ENCODE data around the gene KRTAP5-3. TPM values are rescaled to one million over a fixed set of nuclear protein-coding genes. Genes with fewer than 3 reads are reported as not detected.
"Not testable (repeated sequence)": the region's sequence is repeated elsewhere in the genome, so short reads cannot be mapped to it uniquely, and the experiment has no call there.

Gene KRTAP5-3
- total and polyA plus RNA-seq, 9 of the 15 experiments (the other 6 are each of a cell fraction or from before 2014, with no cell fraction given), result not detected

GRCh38 chr11:1600626-1601025, 7.6 kb downstream of the KRTAP5-3 start (continued):
- no peak for TF ChIP-seq ZNF780A (CRISPR knock-in tag; IDR thresholded peaks at IDR 0.05)
- TF ChIP-seq HOMEZ (CRISPR knock-in tag; IDR thresholded peaks at IDR 0.05), result no peak
- no peak for TF ChIP-seq DIDO1 (tag; IDR thresholded peaks at IDR 0.05; ENCODE audit: low read depth)
- no peak for TF ChIP-seq SNAPC5 (CRISPR knock-in tag; IDR thresholded peaks at IDR 0.05)
- TF ChIP-seq ATF3 (IDR thresholded peaks at IDR 0.05), result no peak
- no peak for TF ChIP-seq ATF3 (CRISPR knock-in tag; conservative IDR thresholded peaks at IDR 0.05)
- TF ChIP-seq PTRF (tag; IDR thresholded peaks at IDR 0.05), result no peak

- intact Hi-C loops (cut with micrococcal nuclease) (no loop called here), in situ Hi-C loops (cut with MboI) (no loop called here)
- Histone ChIP-seq H3K4me1 (replicated peaks in 1 of 2; ENCODE audit: control insufficient read depth in 2 of 2, insufficient read depth in 2 of 2, low read length in 2 of 2) (no peaks in the 10 kb centered on the region), H3K4me2 (ENCODE audit: insufficient read depth, low read length) (no peak overlapping the region), H3K9me1 (ENCODE audit: control insufficient read depth, insufficient read depth, low read length) (no peaks in the 10 kb centered on the region), H3K9me3 (replicated peaks; ENCODE audit: control insufficient read depth, insufficient read depth, low read depth, low read length) (no peaks in the 10 kb centered on the region), H3K4me3 (no peak overlapping the region), H3K27me3 (ENCODE audit: control insufficient read depth in 2 of 2, insufficient read depth in 2 of 2, low read length in 2 of 2) (peaks cover 7 to 27% of the 10 kb centered on the region in 2 experiments; a peak in 3 of 5 replicates), H3K36me3 (ENCODE audit: control insufficient read depth, insufficient read depth, low read length) (no peaks in the 10 kb centered on the region), H2AFZ (ENCODE audit: low read depth, low read length) (no peak overlapping the region), H4K20me1 (replicated peaks; ENCODE audit: control insufficient read depth, insufficient read depth, low read length) (peaks cover 4% of the 10 kb centered on the region; the same call in 1 of the 2 replicates), H3K79me2 (ENCODE audit: control insufficient read depth, insufficient read depth, low read length) (no peaks in the 10 kb centered on the region), H3K9ac (ENCODE audit: insufficient read depth in 1 of 2, low read depth in 2 of 2, low read length in 2 of 2) (no peak overlapping the region), H3K27ac (ENCODE audit: extremely low read depth, low read depth, low read length) (no peak overlapping the region)
- CTCF ChIA-PET (ENCODE audit: low intra/inter-chr PET ratio), result no interaction called here
- TF ChIP-seq FOXK1 (CRISPR knock-in tag; IDR thresholded peaks at IDR 0.05; ENCODE audit: borderline replicate concordance), result no peak
- DNase-seq (ENCODE audit: extremely low read depth in 1 of 4, low spot score in 3 of 4) (no peak), ATAC-seq (no peak), FAIRE-seq (no peak)
- no TSS peak for BruUV-seq (replicated peaks)
- WGBS (ENCODE audit: insufficient coverage, low coverage, missing lambda C conversion rate), result 0% methylated on average over 6 of the region's 6 CpGs
- POLR2A ChIA-PET, result no interaction called here
These were observed 9.4 kb downstream of the KRTAP5-3 start for GRCh38 chr11:1598816-1599215.

GRCh38 chr11:1598406-1598805, 9.9 kb downstream of the KRTAP5-3 start:
- BruUV-seq (replicated peaks); POLR2A ChIA-PET; in situ Hi-C loops (cut with MboI); H3K9me3 ChIP-seq (replicated peaks; ENCODE audit: control insufficient read depth, insufficient read depth, low read depth, low read length); H3K4me1 ChIP-seq (replicated peaks in 1 of 2; ENCODE audit: control insufficient read depth in 2 of 2, insufficient read depth in 2 of 2, low read length in 2 of 2); H3K36me3 ChIP-seq (ENCODE audit: control insufficient read depth, insufficient read depth, low read length); DNase-seq (ENCODE audit: extremely low read depth in 1 of 4, low spot score in 3 of 4); H3K4me3 ChIP-seq; intact Hi-C loops (cut with micrococcal nuclease); H3K9ac ChIP-seq (ENCODE audit: insufficient read depth in 1 of 2, low read depth in 2 of 2, low read length in 2 of 2); H4K20me1 ChIP-seq (replicated peaks; ENCODE audit: control insufficient read depth, insufficient read depth, low read length); H3K9me1 ChIP-seq (ENCODE audit: control insufficient read depth, insufficient read depth, low read length); H3K4me2 ChIP-seq (ENCODE audit: insufficient read depth, low read length); ATAC-seq; H3K79me2 ChIP-seq (ENCODE audit: control insufficient read depth, insufficient read depth, low read length); CTCF ChIA-PET (ENCODE audit: low intra/inter-chr PET ratio); H3K27ac ChIP-seq (ENCODE audit: extremely low read depth, low read depth, low read length); H2AFZ ChIP-seq (ENCODE audit: low read depth, low read length); FAIRE-seq: not testable (repeated sequence)
- H3K27me3 ChIP-seq (ENCODE audit: control insufficient read depth in 2 of 2, insufficient read depth in 2 of 2, low read length in 2 of 2), result peaks cover 7 to 23% of the 10 kb centered on the region in 2 experiments; a peak in 3 of 5 replicates
- WGBS (ENCODE audit: insufficient coverage, low coverage, missing lambda C conversion rate), result 0% methylated on average over 3 of the region's 3 CpGs

Measured in K562 (cell line).